GM12878 (cell line): ENCODE measurements around the gene PLD4. TPM values are rescaled to one million over a fixed set of nuclear protein-coding genes. Genes with fewer than 3 reads are reported as not detected.

Experiments used
- BHLHE40 ChIP-seq, 2 experiments: fragments of 450-650 bp in 1 of 2; IDR thresholded peaks; 2 replicates each; pipeline ENCODE4 v1.6.1; 2011 to 2017; ENCODE audit warnings: low read depth in 2 of 2, borderline replicate concordance in 1 of 2, improper control_type of control experiment in 1 of 2, low read length in 1 of 2, mild to moderate bottlenecking in 1 of 2
- CHD2 ChIP-seq: IDR thresholded peaks from 2 replicates; pipeline ENCODE4 v1.6.1; 2011; ENCODE audit warnings: low read depth, low read length, improper control_type of control experiment, borderline replicate concordance
- CREB1 ChIP-seq: IDR thresholded peaks from 2 replicates; pipeline ENCODE4 v1.6.1; 2012; ENCODE audit warnings: low read depth, mild to moderate bottlenecking, inconsistent platforms
- DPF2 ChIP-seq: fragments of 450-650 bp; IDR thresholded peaks from 2 replicates; pipeline ENCODE4 v1.6.1; 2017; ENCODE audit warnings: mild to moderate bottlenecking
- E2F8 ChIP-seq: fragments of 450-650 bp; IDR thresholded peaks from 2 replicates; pipeline ENCODE4 v1.6.1; 2018; ENCODE audit warnings: mild to moderate bottlenecking, low read depth, moderate library complexity; ENCODE audit not compliant: partially characterized antibody
- EGR1 ChIP-seq, 2 experiments: IDR thresholded peaks; 1 replicate in 1 of 2; 2 replicates in 1 of 2; pipeline ENCODE4 v1.6.1; 2011 to 2012; ENCODE audit warnings: low read depth in 2 of 2, low read length in 2 of 2, borderline replicate concordance in 1 of 2, mild to moderate bottlenecking in 1 of 2, moderate library complexity in 1 of 2
- EZH2 ChIP-seq: IDR thresholded peaks from 2 replicates; pipeline ENCODE4 v1.6.1; 2012; ENCODE audit warnings: low read depth, mild to moderate bottlenecking, control low read depth, inconsistent platforms, low read length, borderline replicate concordance; ENCODE audit not compliant: control insufficient read depth
- FOS ChIP-seq: IDR thresholded peaks from 3 replicates; pipeline ENCODE4 v1.6.1; 2011; ENCODE audit warnings: borderline replicate concordance; ENCODE audit not compliant: insufficient read length; ENCODE audit errors: extremely low read depth
- GATAD2B ChIP-seq: fragments of 450-650 bp; conservative IDR thresholded peaks from 2 replicates; pipeline ENCODE4 v1.6.1; 2017; ENCODE audit warnings: low read depth, mild to moderate bottlenecking, moderate library complexity
- MEF2A ChIP-seq: IDR thresholded peaks from 2 replicates; pipeline ENCODE4 v1.6.1; 2011; ENCODE audit warnings: low read depth, mild to moderate bottlenecking, low read length, moderate library complexity; ENCODE audit not compliant: insufficient read depth
- MEF2B ChIP-seq: fragments of 450-650 bp; IDR thresholded peaks from 2 replicates; pipeline ENCODE4 v1.6.1; 2018; ENCODE audit warnings: mild to moderate bottlenecking, moderate library complexity; ENCODE audit not compliant: partially characterized antibody, poor library complexity, severe bottlenecking
- MXI1 ChIP-seq: fragments of 150-350 bp; IDR thresholded peaks from 2 replicates; pipeline ENCODE4 v1.6.1; 2011; ENCODE audit warnings: low read depth, mild to moderate bottlenecking, inconsistent platforms, low read length, improper control_type of control experiment
- NBN ChIP-seq: fragments of 450-650 bp; IDR thresholded peaks from 2 replicates; pipeline ENCODE4 v1.6.1; 2016
- NFYB ChIP-seq: IDR thresholded peaks from 2 replicates; pipeline ENCODE4 v1.6.1; 2011; ENCODE audit warnings: low read depth, mild to moderate bottlenecking, low read length, improper control_type of control experiment, moderate library complexity; ENCODE audit not compliant: insufficient read depth
- PAX8 ChIP-seq: fragments of 450-650 bp; IDR thresholded peaks from 2 replicates; pipeline ENCODE4 v1.6.1; 2017; ENCODE audit warnings: mild to moderate bottlenecking, moderate library complexity
- PBX3 ChIP-seq: IDR thresholded peaks from 2 replicates; pipeline ENCODE4 v1.6.1; 2011; ENCODE audit warnings: mild to moderate bottlenecking, low read depth, low read length, moderate library complexity; ENCODE audit not compliant: insufficient replicate concordance
- RAD21 ChIP-seq: IDR thresholded peaks from 2 replicates; pipeline ENCODE4 v1.6.1; 2011; ENCODE audit warnings: mild to moderate bottlenecking, low read depth, low read length, moderate library complexity; ENCODE audit not compliant: insufficient read depth
- SMAD5 ChIP-seq: IDR thresholded peaks from 2 replicates; pipeline ENCODE4 v1.6.1; 2016; ENCODE audit warnings: antibody characterized with exemption, low read depth
- SREBF1 ChIP-seq: IDR thresholded peaks from 2 replicates; pipeline ENCODE4 v1.6.1; 2012; ENCODE audit warnings: mild to moderate bottlenecking, low read length
- TBL1XR1 ChIP-seq: IDR thresholded peaks from 2 replicates; pipeline ENCODE4 v1.6.1; 2012; ENCODE audit warnings: low read depth, low read length, improper control_type of control experiment
- TCF12 ChIP-seq: IDR thresholded peaks from 2 replicates; pipeline ENCODE4 v1.6.1; 2011; ENCODE audit warnings: low read depth, mild to moderate bottlenecking, low read length
- TCF7 ChIP-seq: IDR thresholded peaks from 2 replicates; pipeline ENCODE4 v1.6.1; 2014; ENCODE audit warnings: antibody characterized with exemption, borderline replicate concordance
- polyA plus RNA-seq, 11 experiments: library from polyadenylated mRNA; depleted of rRNA in 4 of 11; unstranded in 6 of 11; stranded (reverse) in 5 of 11; fragments of >200 nt; fragmentation: Nextera tagmentation in 4 of 11; fragmentation: Illumina TruSeq in 1 of 11; extraction: Ambion mirVana in 4 of 11; extraction: Trizol in 1 of 11; gene quantifications; 1 replicate in 1 of 11; 2 replicates in 10 of 11; pipeline versions ENCODE4 v1.2.1 to v1.2.3, GENCODE V29; 2011 to 2016; ENCODE audit warnings: inconsistent platforms in 2 of 11, missing spikeins in 2 of 11, low read depth in 1 of 11
- total RNA-seq, 4 experiments: library from RNA; depleted of rRNA in 3 of 4; stranded (reverse); fragments of >200 nt in 3 of 4; fragmentation: Illumina TruSeq in 1 of 4; extraction: Trizol in 1 of 4; gene quantifications; 2 replicates each; pipeline versions ENCODE4 v1.2.1 to v1.2.3, GENCODE V29; 2013 to 2021
- TF ChIP-seq, protein P1 (sequence below): fragments of 450-650 bp; IDR thresholded peaks from 2 replicates; pipeline ENCODE4 v1.6.1; 2017; ENCODE audit warnings: borderline replicate concordance
- TF ChIP-seq, protein P2 (sequence below): fragments of 450-650 bp; IDR thresholded peaks from 2 replicates; pipeline ENCODE4 v1.6.1; 2014; ENCODE audit warnings: mild to moderate bottlenecking

Gene PLD4
- total and polyA plus RNA-seq, 10 of the 15 experiments (the other 5 are each of a cell fraction or from before 2014, with no cell fraction given) = 0.20 to 57.7 (median 9.9) TPM

GRCh38 chr14:104926619-104927431 lies 2.1 kb downstream of the PLD4 start (continued):
- TF ChIP-seq GATAD2B (peak; percentile 75), PBX3 (no peak), NBN (peak; percentile 83), BHLHE40 (IDR thresholded peaks at IDR 0.05; ENCODE audit: borderline replicate concordance in 1 of 2, low read depth in 2 of 2, low read length in 1 of 2) (peak; percentile 76 to 88; a peak in 2 of 4 replicates), TCF7 (no peak), MXI1 (peak; percentile 84; the same call in 1 of the 2 replicates), TCF12 (0 out of 2 replicates have a peak, but pooled peaks have one; percentile 2), E2F8 (no peak), SREBF1 (no peak), NFYB (no peak), FOS (no peak), MEF2A (peak; percentile 98), CHD2 (peak; percentile 8; the same call in 1 of the 2 replicates), PAX8 (no peak), EGR1 (IDR thresholded peaks at IDR 0.05; ENCODE audit: borderline replicate concordance in 1 of 2, low read depth in 2 of 2, low read length in 2 of 2) (peak in 1 of 2 experiments; percentile 40; a peak in 1 of 3 replicates), CREB1 (peak; percentile 44; the same call in 1 of the 2 replicates), EZH2 (no peak), MEF2B (peak; percentile 93), DPF2 (peak; percentile 94), SMAD5 (no peak), RAD21 (no peak), TBL1XR1 (peak; percentile 94)
- TF ChIP-seq, protein P1, sequence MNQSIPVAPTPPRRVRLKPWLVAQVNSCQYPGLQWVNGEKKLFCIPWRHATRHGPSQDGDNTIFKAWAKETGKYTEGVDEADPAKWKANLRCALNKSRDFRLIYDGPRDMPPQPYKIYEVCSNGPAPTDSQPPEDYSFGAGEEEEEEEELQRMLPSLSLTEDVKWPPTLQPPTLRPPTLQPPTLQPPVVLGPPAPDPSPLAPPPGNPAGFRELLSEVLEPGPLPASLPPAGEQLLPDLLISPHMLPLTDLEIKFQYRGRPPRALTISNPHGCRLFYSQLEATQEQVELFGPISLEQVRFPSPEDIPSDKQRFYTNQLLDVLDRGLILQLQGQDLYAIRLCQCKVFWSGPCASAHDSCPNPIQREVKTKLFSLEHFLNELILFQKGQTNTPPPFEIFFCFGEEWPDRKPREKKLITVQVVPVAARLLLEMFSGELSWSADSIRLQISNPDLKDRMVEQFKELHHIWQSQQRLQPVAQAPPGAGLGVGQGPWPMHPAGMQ = no peak
- TF ChIP-seq, protein P2, sequence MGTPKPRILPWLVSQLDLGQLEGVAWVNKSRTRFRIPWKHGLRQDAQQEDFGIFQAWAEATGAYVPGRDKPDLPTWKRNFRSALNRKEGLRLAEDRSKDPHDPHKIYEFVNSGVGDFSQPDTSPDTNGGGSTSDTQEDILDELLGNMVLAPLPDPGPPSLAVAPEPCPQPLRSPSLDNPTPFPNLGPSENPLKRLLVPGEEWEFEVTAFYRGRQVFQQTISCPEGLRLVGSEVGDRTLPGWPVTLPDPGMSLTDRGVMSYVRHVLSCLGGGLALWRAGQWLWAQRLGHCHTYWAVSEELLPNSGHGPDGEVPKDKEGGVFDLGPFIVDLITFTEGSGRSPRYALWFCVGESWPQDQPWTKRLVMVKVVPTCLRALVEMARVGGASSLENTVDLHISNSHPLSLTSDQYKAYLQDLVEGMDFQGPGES = no peak
